ENCODE data around the gene SLC9A9.

Gene SLC9A9

DNA sequence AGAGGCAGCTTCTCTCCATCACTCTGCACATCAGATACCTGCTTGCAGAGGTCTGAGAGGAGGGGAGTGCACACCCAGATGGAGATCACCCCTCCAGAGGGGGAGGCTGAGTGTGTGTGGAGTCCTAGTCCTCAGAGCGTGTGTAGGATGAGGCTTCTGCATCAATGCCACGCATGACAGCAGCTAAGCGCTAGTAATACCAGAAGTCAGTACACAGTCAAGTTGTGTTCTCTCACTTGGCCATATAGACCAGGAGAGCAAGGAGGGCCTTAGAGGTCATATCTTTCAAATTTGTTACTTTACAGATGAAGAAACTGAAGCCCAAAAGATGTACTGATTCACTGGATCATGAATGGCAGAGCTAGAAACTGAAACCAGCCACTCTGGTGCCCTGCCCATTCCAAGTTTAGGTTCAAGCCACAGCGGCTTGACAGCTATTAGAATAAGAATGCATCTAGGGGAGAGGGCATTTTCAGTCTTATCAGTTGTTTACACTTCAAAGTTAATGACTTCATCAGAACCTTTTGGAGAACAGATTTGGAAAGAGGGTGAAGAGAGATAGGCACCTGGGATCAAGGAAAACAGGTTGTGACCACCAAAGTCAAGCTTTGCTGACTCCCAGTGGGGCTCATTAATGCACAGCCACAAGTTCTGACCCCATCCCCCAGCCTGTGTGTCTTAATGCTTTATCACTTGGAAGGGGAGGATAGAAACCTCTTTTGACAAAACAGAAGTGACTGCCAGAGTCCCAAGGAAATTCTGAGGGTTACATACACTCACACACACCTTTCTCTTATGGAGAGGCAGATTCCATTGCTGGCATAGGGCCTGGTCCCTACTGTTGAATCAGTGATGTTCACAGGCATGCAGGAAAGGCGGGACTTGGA, 418.4 kb downstream of the SLC9A9 start:
- Histone ChIP-seq H3K9me3 (ENCODE audit: severe bottlenecking) (no peaks in the 10 kb centered on the region), H3K27ac (no peak overlapping the region), H3K36me3 (no peaks in the 10 kb centered on the region), H3K27me3 (ENCODE audit: insufficient read depth, low read depth, severe bottlenecking) (no peaks in the 10 kb centered on the region), H3K4me3 (ENCODE audit: low read depth, low read length) (no peak overlapping the region)
- DNase-seq = no peak
- TF ChIP-seq, protein P1, sequence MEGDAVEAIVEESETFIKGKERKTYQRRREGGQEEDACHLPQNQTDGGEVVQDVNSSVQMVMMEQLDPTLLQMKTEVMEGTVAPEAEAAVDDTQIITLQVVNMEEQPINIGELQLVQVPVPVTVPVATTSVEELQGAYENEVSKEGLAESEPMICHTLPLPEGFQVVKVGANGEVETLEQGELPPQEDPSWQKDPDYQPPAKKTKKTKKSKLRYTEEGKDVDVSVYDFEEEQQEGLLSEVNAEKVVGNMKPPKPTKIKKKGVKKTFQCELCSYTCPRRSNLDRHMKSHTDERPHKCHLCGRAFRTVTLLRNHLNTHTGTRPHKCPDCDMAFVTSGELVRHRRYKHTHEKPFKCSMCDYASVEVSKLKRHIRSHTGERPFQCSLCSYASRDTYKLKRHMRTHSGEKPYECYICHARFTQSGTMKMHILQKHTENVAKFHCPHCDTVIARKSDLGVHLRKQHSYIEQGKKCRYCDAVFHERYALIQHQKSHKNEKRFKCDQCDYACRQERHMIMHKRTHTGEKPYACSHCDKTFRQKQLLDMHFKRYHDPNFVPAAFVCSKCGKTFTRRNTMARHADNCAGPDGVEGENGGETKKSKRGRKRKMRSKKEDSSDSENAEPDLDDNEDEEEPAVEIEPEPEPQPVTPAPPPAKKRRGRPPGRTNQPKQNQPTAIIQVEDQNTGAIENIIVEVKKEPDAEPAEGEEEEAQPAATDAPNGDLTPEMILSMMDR (IDR thresholded peaks at IDR 0.05; ENCODE audit: low read depth, low read length) = no peak

DNA sequence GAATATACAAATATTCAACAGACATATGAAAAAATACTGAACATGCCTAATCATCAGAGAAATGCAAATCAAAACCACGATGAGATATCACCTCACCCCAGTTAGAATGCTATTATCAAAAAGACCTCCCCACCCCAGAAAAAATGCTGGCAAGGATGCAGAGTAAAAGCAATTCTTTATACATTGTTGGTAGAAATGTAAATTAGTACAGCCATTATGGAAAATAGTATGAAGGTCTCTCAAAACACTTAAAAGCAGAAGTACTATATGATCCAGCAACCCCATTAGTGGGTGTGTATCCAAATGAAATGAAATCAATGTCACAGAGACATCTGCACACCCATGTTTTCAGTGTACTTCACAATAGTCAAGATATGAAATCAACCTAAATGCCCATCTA, 420.0 kb downstream of the SLC9A9 start:
- Histone ChIP-seq H3K27ac (no peak overlapping the region), H3K4me3 (ENCODE audit: low read depth, low read length) (no peak overlapping the region), H3K27me3 (ENCODE audit: insufficient read depth, low read depth, severe bottlenecking) (no peaks in the 10 kb centered on the region), H3K36me3 (no peaks in the 10 kb centered on the region), H3K9me3 (ENCODE audit: severe bottlenecking) (no peaks in the 10 kb centered on the region)
- no peak for DNase-seq
- TF ChIP-seq, protein P1 (IDR thresholded peaks at IDR 0.05; ENCODE audit: low read depth, low read length) = no peak

DNA sequence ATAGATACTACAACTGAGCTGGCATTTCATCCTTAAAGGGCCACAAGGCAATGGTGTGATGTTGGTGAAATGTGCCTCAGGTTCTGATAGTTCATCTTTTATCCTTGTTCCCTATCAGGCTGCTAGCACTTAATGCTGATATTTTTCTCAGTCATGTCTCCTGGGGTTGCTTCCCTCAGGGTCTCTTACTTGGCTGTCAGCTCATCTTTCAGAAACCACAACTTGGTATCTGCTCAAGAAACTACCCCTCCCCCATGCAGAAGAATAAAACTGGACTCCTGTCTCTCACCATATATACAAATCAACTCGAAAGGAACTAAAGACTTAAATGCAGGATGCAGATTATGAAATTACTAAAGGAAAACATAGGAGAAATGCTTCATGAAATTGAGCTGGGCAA, 420.6 kb downstream of the SLC9A9 start:
- TF ChIP-seq, protein P1 (IDR thresholded peaks at IDR 0.05; ENCODE audit: low read depth, low read length) = no peak
- Histone ChIP-seq H3K36me3 (no peaks in the 10 kb centered on the region), H3K4me3 (ENCODE audit: low read depth, low read length) (no peak overlapping the region), H3K27ac (no peak overlapping the region), H3K27me3 (ENCODE audit: insufficient read depth, low read depth, severe bottlenecking) (no peaks in the 10 kb centered on the region), H3K9me3 (ENCODE audit: severe bottlenecking) (no peaks in the 10 kb centered on the region)
- DNase-seq = no peak

DNA sequence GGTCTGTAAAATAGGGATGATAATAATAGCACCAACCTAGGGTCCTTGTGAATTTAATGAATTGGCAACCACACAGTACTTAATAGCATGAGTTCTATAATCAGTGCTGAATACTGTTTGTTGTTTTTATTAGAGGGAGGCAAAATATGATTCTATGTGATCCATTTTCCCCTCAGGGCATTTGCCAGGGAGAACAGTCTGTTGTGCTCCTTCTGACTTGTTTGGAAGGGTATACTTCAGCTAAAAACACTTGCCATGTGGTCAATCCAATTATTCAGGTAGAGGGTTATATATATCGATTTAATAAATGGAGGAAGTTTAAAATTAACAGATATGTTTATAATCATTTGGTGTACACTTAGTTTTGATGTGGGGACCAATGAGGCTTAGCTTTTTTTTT, 423.4 kb downstream of the SLC9A9 start:
- H3K27me3 ChIP-seq (ENCODE audit: insufficient read depth, low read depth, severe bottlenecking) = no peaks in the 10 kb centered on the region
- no peaks in the 10 kb centered on the region for H3K36me3 ChIP-seq
- no peak for DNase-seq
- H3K4me3 ChIP-seq (ENCODE audit: low read depth, low read length) = no peak overlapping the region
- no peak overlapping the region for H3K27ac ChIP-seq
- TF ChIP-seq, protein P1 (IDR thresholded peaks at IDR 0.05; ENCODE audit: low read depth, low read length) = no peak
- H3K9me3 ChIP-seq (ENCODE audit: severe bottlenecking) = no peaks in the 10 kb centered on the region

DNA sequence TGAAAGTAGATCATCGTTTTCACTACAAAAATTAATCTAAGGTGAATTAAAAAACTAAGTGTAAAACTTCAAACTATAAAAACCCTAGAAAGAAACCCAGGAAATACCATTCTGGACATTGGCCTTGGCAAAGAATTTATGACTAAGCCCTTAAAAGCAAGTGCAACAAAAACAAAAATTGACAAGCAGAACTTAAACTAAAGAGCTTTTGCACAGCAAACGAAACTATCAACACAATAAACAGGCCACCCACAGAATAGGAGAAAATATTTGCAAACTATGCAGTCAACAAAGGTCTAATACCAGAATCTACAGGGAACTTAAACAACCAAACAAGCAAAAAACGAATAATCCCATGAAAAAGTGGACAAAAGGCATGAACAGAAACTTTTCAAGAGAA, 426.7 kb downstream of the SLC9A9 start:
- H3K9me3 ChIP-seq (ENCODE audit: severe bottlenecking) = no peaks in the 10 kb centered on the region
- no peak for DNase-seq
- no peaks in the 10 kb centered on the region for H3K36me3 ChIP-seq
- no peaks in the 10 kb centered on the region for H3K27me3 ChIP-seq (ENCODE audit: insufficient read depth, low read depth, severe bottlenecking)
- no peak overlapping the region for H3K27ac ChIP-seq
- TF ChIP-seq, protein P1 (IDR thresholded peaks at IDR 0.05; ENCODE audit: low read depth, low read length) = no peak
- no peak overlapping the region for H3K4me3 ChIP-seq (ENCODE audit: low read depth, low read length)

DNA sequence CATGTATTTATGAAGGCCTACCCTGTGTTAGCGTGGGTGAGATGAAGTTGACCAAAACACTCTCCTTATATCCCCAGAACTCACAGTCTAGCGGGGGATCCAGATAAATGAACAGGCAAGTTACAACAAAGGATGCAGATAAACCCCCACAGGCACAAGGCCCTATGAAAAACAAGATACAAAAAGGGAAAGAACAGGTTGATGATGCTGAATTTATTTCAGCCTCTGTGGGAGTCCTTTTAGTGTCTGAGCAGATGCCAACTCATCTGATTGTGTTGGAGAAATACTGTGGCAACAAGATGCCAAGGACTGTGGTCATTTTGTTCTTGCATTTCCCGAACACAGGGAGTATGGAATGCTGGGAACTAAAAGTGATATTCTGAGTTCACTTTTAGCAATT, 428.7 kb downstream of the SLC9A9 start:
- H3K27ac ChIP-seq = no peak overlapping the region
- H3K9me3 ChIP-seq (ENCODE audit: severe bottlenecking) = no peaks in the 10 kb centered on the region
- no peak for DNase-seq
- no peaks in the 10 kb centered on the region for H3K36me3 ChIP-seq
- no peak overlapping the region for H3K4me3 ChIP-seq (ENCODE audit: low read depth, low read length)
- H3K27me3 ChIP-seq (ENCODE audit: insufficient read depth, low read depth, severe bottlenecking) = no peaks in the 10 kb centered on the region
- TF ChIP-seq, protein P1 (IDR thresholded peaks at IDR 0.05; ENCODE audit: low read depth, low read length) = no peak
